Fibroblast of mammary gland (primary cell): ENCODE results near the gene MDM2.

Experiments
- DNase-seq: peaks from one replicate; pipeline ENCODE4 v3.0.0-alpha.2; 2010; ENCODE audit warnings: low read depth
- H3K4me3 ChIP-seq: 2 replicates; pipeline ENCODE4 v1.5.1; 2011; ENCODE audit warnings: low read depth, mild to moderate bottlenecking, low read length, moderate library complexity; ENCODE audit not compliant: control insufficient read depth
- CTCF ChIP-seq: conservative IDR thresholded peaks from 2 replicates; pipeline ENCODE4 v1.5.1; 2011; ENCODE audit warnings: low read depth, low read length, inconsistent platforms; ENCODE audit not compliant: control insufficient read depth, insufficient read depth

Gene MDM2

GRCh38 chr12:68899251-68899771 lies 91.3 kb downstream of the MDM2 start:
- TF ChIP-seq CTCF = peak; percentile 93
- peak; percentile 97 for DNase-seq
- H3K4me3 ChIP-seq = no peak overlapping the region

- TF ChIP-seq CTCF = no peak
These were observed 92.3 kb downstream of the MDM2 start for GRCh38 chr12:68900241-68900640.

More at GRCh38 chr12:68900241-68900640, 92.3 kb downstream of the MDM2 start:
- no peak for DNase-seq
- H3K4me3 ChIP-seq = no peak overlapping the region
